IMR-90 (cell line): ENCODE measurements around the gene C1orf105. TPM values are rescaled to one million over a fixed set of nuclear protein-coding genes. Genes with fewer than 3 reads are reported as not detected.

ENCODE experiments used
- ATAC-seq: fragments of 200-7000 bp; cut with Tn5 transposase; 2 replicates; pipeline ENCODE4 v1.9.1; 2020; ENCODE audit warnings: low read depth, mild to moderate bottlenecking, moderate library complexity
- BruUV-seq: library from RNA; stranded (reverse); fragments of 400-500 nt; replicated peaks from 2 replicates; lab custom pipeline; 2021; lab: Mats Ljungman, UMichigan
- CTCF ChIA-PET: fragments of 300-600 bp; formaldehyde crosslinking; extraction: SDS; loops from one replicate; lab custom pipeline; 2021; ENCODE audit warnings: antibody characterized with exemption; lab: Yijun Ruan, JAX
- POLR2A ChIA-PET: fragments of 300-600 bp; sonication (Branson Sonifier 250); formaldehyde crosslinking; loops from one replicate; lab custom pipeline; 2022; ENCODE audit warnings: antibody characterized with exemption; ENCODE audit not compliant: unreplicated experiment; lab: Charles Lee
- DNase-seq: peaks from one replicate; pipeline ENCODE4 v3.0.0; 2013
- H2AFZ ChIP-seq: replicated peaks from 2 replicates; pipeline ENCODE3; 2013; ENCODE audit warnings: low read length, mild to moderate bottlenecking; ENCODE audit not compliant: poor library complexity
- H2AK5ac ChIP-seq: 2 replicates; pipeline ENCODE4 v1.6.1; 2013; ENCODE audit warnings: low read depth, low read length, inconsistent platforms
- H2AK9ac ChIP-seq: replicated peaks from 2 replicates; pipeline ENCODE3; 2013; ENCODE audit warnings: mild to moderate bottlenecking, low read depth, low read length, moderate library complexity; ENCODE audit not compliant: poor library complexity
- H2BK120ac ChIP-seq: 2 replicates; pipeline ENCODE4 v1.6.1; 2013; ENCODE audit warnings: low read depth, low read length, inconsistent platforms
- H2BK15ac ChIP-seq: 3 replicates; pipeline ENCODE4 v1.6.1; 2013; ENCODE audit warnings: low read depth, low read length, inconsistent platforms
- H2BK20ac ChIP-seq: 2 replicates; pipeline ENCODE4 v1.6.1; 2013; ENCODE audit warnings: low read depth, mild to moderate bottlenecking, inconsistent platforms, low read length, moderate library complexity
- H2BK5ac ChIP-seq: 2 replicates; pipeline ENCODE4 v1.6.1; 2013; ENCODE audit warnings: mild to moderate bottlenecking, low read depth, low read length, inconsistent platforms; ENCODE audit not compliant: poor library complexity, severe bottlenecking
- H3K14ac ChIP-seq: replicated peaks from 2 replicates; pipeline ENCODE4 v1.6.1; 2013; ENCODE audit warnings: low read depth, low read length, inconsistent platforms
- H3K18ac ChIP-seq: 2 replicates; pipeline ENCODE4 v1.6.1; 2013; ENCODE audit warnings: low read depth, low read length, control low read depth
- H3K23ac ChIP-seq: 2 replicates; pipeline ENCODE4 v1.6.1; 2013; ENCODE audit warnings: low read depth, low read length, inconsistent platforms
- H3K27ac ChIP-seq: 2 replicates; pipeline ENCODE4 v1.5.1; 2013; ENCODE audit warnings: mild to moderate bottlenecking, control low read depth, low read length; ENCODE audit not compliant: insufficient read depth
- H3K27me3 ChIP-seq: 2 replicates; pipeline ENCODE4 v1.6.1; 2013; ENCODE audit warnings: low read length; ENCODE audit not compliant: control insufficient read depth, insufficient read depth
- H3K36me3 ChIP-seq: 2 replicates; pipeline ENCODE4 v1.6.1; 2013; ENCODE audit warnings: low read length, mixed read lengths; ENCODE audit not compliant: control insufficient read depth, insufficient read depth
- H3K4ac ChIP-seq: 2 replicates; pipeline ENCODE4 v1.6.1; 2013; ENCODE audit warnings: low read depth, low read length, inconsistent platforms
- H3K4me1 ChIP-seq: 2 replicates; pipeline ENCODE4 v1.6.1; 2013; ENCODE audit warnings: low read length, mixed read lengths; ENCODE audit not compliant: control insufficient read depth, insufficient read depth
- H3K4me2 ChIP-seq: 2 replicates; pipeline ENCODE4 v1.6.1; 2013; ENCODE audit warnings: low read depth, mild to moderate bottlenecking, control low read depth, low read length, moderate library complexity
- H3K4me3 ChIP-seq: 2 replicates; pipeline ENCODE4 v1.5.1; 2013; ENCODE audit warnings: low read depth, mild to moderate bottlenecking, control low read depth, low read length, moderate library complexity; ENCODE audit not compliant: insufficient read depth
- H3K56ac ChIP-seq: 2 replicates; pipeline ENCODE4 v1.6.1; 2013; ENCODE audit warnings: low read length, inconsistent platforms; ENCODE audit not compliant: insufficient read depth; ENCODE audit errors: extremely low read depth
- H3K79me1 ChIP-seq, 2 experiments: 2 replicates each; pipeline ENCODE4 v1.6.1; 2013; ENCODE audit warnings: low read length in 2 of 2, inconsistent platforms in 1 of 2, low read depth in 1 of 2
- H3K9ac ChIP-seq: 2 replicates; pipeline ENCODE4 v1.6.1; 2013; ENCODE audit warnings: low read depth, low read length, control low read depth
- H3K9me1 ChIP-seq: 2 replicates; pipeline ENCODE4 v1.6.1; 2013; ENCODE audit warnings: low read length, inconsistent platforms; ENCODE audit not compliant: insufficient read depth
- H3K9me3 ChIP-seq: 2 replicates; pipeline ENCODE4 v1.6.1; 2013; ENCODE audit warnings: low read length; ENCODE audit not compliant: control insufficient read depth, insufficient read depth
- H4K20me1 ChIP-seq: 2 replicates; pipeline ENCODE4 v1.6.1; 2013; ENCODE audit warnings: low read length, inconsistent platforms; ENCODE audit not compliant: insufficient read depth
- H4K5ac ChIP-seq: 2 replicates; pipeline ENCODE4 v1.6.1; 2013; ENCODE audit warnings: mild to moderate bottlenecking, low read depth, low read length, control low read depth
- H4K8ac ChIP-seq, 2 experiments: 2 replicates each; pipeline ENCODE4 v1.6.1; 2013; ENCODE audit warnings: low read depth in 2 of 2, low read length in 2 of 2, control low read depth in 1 of 2, inconsistent platforms in 1 of 2
- H4K91ac ChIP-seq: 2 replicates; pipeline ENCODE4 v1.6.1; 2013; ENCODE audit warnings: low read depth, low read length, inconsistent platforms; ENCODE audit not compliant: insufficient read depth
- BHLHE40 ChIP-seq: fragments of 150-350 bp; IDR thresholded peaks from 2 replicates; pipeline ENCODE4 v1.6.1; 2016; ENCODE audit warnings: mild to moderate bottlenecking, low read depth, low read length
- CTCF ChIP-seq: conservative IDR thresholded peaks from 2 replicates; pipeline ENCODE4 v1.5.1; 2012; ENCODE audit warnings: mild to moderate bottlenecking, low read depth, low read length, improper control_type of control experiment
- ELK1 ChIP-seq: fragments of 150-350 bp; IDR thresholded peaks from 2 replicates; pipeline ENCODE4 v1.6.1; 2016; ENCODE audit warnings: low read depth, mild to moderate bottlenecking, low read length, moderate library complexity, borderline replicate concordance
- FOS ChIP-seq: fragments of 150-350 bp; IDR thresholded peaks from 2 replicates; pipeline ENCODE4 v1.6.1; 2016; ENCODE audit warnings: low read depth, low read length
- MAZ ChIP-seq: IDR thresholded peaks from 2 replicates; pipeline ENCODE4 v1.6.1; 2012; ENCODE audit warnings: low read depth, mild to moderate bottlenecking, low read length, improper control_type of control experiment, moderate library complexity, borderline replicate concordance
- MXI1 ChIP-seq: IDR thresholded peaks from 2 replicates; pipeline ENCODE4 v1.6.1; 2012; ENCODE audit warnings: low read depth, mild to moderate bottlenecking, low read length, moderate library complexity, borderline replicate concordance
- NFE2L2 ChIP-seq: fragments of 150-350 bp; IDR thresholded peaks from 2 replicates; pipeline ENCODE4 v1.6.1; 2016; ENCODE audit warnings: low read depth, mild to moderate bottlenecking, low read length
- POLR2A ChIP-seq: IDR thresholded peaks from 2 replicates; pipeline ENCODE4 v1.6.1; 2012; ENCODE audit warnings: mild to moderate bottlenecking, low read depth, low read length
- RAD21 ChIP-seq: IDR thresholded peaks from 2 replicates; pipeline ENCODE4 v1.6.1; 2012; ENCODE audit warnings: low read length, improper control_type of control experiment
- RCOR1 ChIP-seq: IDR thresholded peaks from 2 replicates; pipeline ENCODE4 v1.6.1; 2012; ENCODE audit warnings: mild to moderate bottlenecking, low read length, improper control_type of control experiment; ENCODE audit not compliant: insufficient replicate concordance
- RFX5 ChIP-seq: IDR thresholded peaks from 2 replicates; pipeline ENCODE4 v1.8.0; 2012; ENCODE audit warnings: low read depth, mild to moderate bottlenecking, low read length, moderate library complexity
- SMC3 ChIP-seq: fragments of 150-350 bp; IDR thresholded peaks from 2 replicates; pipeline ENCODE4 v1.6.1; 2016; ENCODE audit warnings: low read depth, mild to moderate bottlenecking, antibody characterized with exemption, low read length, moderate library complexity
- USF2 ChIP-seq: fragments of 150-350 bp; IDR thresholded peaks from 2 replicates; pipeline ENCODE4 v1.6.1; 2017; ENCODE audit warnings: mild to moderate bottlenecking, antibody characterized with exemption, low read length, low read depth
- whole genome bisulfite sequencing, 2 experiments: methylation state at CpG; one replicate each; pipeline versions ENCODE4 v1.1.5 to v1.1.7; 2013; ENCODE audit warnings: missing lambda C conversion rate in 2 of 2; ENCODE audit not compliant: insufficient read length in 1 of 2; ENCODE audit errors: extremely low coverage in 2 of 2; 5-methylcytosine and 5-hydroxymethylcytosine counted together
- dilution Hi-C: fragments of 300-500 bp; cut with HindIII; formaldehyde crosslinking; loops from one replicate; pipeline ENCODE4 v1.14.3; 2018; ENCODE audit warnings: low sequenced_read_pairs; ENCODE audit not compliant: unreplicated experiment
- in situ Hi-C: fragments of 300-500 bp; cut with MboI; formaldehyde crosslinking; loops from 3 replicates; pipeline ENCODE4 v1.14.3; 2019; ENCODE audit warnings: low sequenced_read_pairs, inconsistent platforms, mixed read lengths
- intact Hi-C: fragments of 100-400 bp; cut with micrococcal nuclease; formaldehyde crosslinking; loops from 2 replicates; pipeline ENCODE4 v1.10.0; 2022
- polyA plus RNA-seq, 3 experiments: library from polyadenylated mRNA; depleted of rRNA; stranded (reverse); fragments of >200 nt; gene quantifications; 2 replicates each; pipeline ENCODE4 v1.2.3, GENCODE V29; 2012; ENCODE audit warnings: low replicate concordance in 1 of 3
- total RNA-seq: library from RNA; depleted of rRNA; stranded (reverse); fragments of >200 nt; gene quantifications from 2 replicates; pipeline ENCODE4 v1.2.3, GENCODE V29; 2012

Gene C1orf105
- total and polyA plus RNA-seq, 2 of the 4 experiments (the other 2 are of a cell fraction) = not detected

DNA sequence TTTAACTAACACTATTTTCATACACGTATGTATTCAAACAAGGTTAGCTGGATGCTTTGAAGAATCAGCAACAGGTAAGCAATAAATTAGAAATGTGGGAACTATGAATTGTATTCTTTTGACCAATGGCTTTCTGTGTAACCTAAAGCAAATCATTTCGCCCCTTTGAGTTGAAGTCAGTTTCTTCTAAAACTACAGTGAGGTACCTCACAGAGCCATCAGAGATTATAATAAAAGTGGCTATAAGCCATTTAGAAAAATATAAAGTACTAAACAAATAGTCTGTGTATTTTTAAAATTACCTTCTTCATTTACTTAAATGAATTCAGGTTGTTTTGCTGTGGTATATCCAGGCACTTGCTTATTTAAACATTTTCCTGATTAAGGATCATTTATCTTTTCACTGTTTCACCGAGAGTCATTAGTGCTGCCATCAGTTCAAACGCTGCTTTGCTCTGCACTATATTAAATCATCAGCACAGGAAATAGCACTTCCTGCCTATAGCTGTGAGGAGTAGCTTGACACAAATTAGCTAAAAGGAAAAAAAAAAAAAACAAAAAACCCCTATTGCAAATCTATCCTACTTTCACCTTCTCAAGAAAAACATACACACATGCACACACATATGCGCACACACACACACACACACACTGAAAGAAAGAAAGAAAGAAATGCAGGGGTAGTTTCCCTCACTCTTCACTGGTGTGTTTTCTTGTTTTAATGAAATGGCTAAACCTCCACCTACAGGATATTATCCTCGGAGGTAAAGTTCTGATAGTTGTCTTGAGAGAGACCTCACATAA is 39.8 kb upstream of the C1orf105 start:
- Histone ChIP-seq H3K18ac (no peak overlapping the region; the same call in 1 of the 2 replicates), H2AK9ac (no peak overlapping the region), H3K56ac (no peak overlapping the region), H4K8ac (peak overlapping the region in 1 of 2 experiments; percentile 65; a peak in 1 of 4 replicates), H2BK15ac (peak overlapping the region; percentile 60; the same call in 1 of the 3 replicates), H2BK120ac (peak overlapping the region; percentile 81), H3K23ac (peak overlapping the region; percentile 83; the same call in 1 of the 2 replicates), H3K36me3 (no peaks in the 10 kb centered on the region), H3K9me3 (no peaks in the 10 kb centered on the region), H2AFZ (no peak overlapping the region), H3K9ac (no peak overlapping the region), H3K4me1 (peaks cover 9% of the 10 kb centered on the region), H3K9me1 (no peaks in the 10 kb centered on the region; the same call in 1 of the 2 replicates), H4K5ac (no peak overlapping the region; the same call in 1 of the 2 replicates), H2BK5ac (peak overlapping the region; percentile 67), H2BK20ac (peak overlapping the region; percentile 82), H4K20me1 (no peaks in the 10 kb centered on the region), H4K91ac (no peak overlapping the region), H2AK5ac (no peak overlapping the region), H3K4me3 (no peak overlapping the region), H3K4ac (peak overlapping the region; percentile 68; the same call in 1 of the 2 replicates), H3K14ac (0 out of 2 replicates have a peak overlapping the region, but pooled peaks have one; percentile 63), H3K27ac (no peak overlapping the region), H3K27me3 (no peaks in the 10 kb centered on the region), H3K79me1 (no peaks in the 10 kb centered on the region), H3K4me2 (no peak overlapping the region; the same call in 1 of the 2 replicates)
- intact Hi-C loops (loop anchor here (2.0 kb wide), 1 partner anchor 22 kb away; no protein-coding TSS in a partner anchor), dilution Hi-C loops (no loop called here), in situ Hi-C loops (no loop called here)
- no TSS peak for BruUV-seq
- no peak for DNase-seq
- no peak for ATAC-seq
- 0% methylated on average over 1 of the region's 6 CpGs; no CpG with 5 or more reads in 1 of the 2 experiments for WGBS, 2 experiments
- ChIA-PET CTCF (no interaction called here), POLR2A (interaction anchor here (0.6 kb wide), 2 partner anchors 236 to 580 kb away, joined by 3 read pairs; no protein-coding TSS in a partner anchor)
- TF ChIP-seq RCOR1 (no peak), SMC3 (no peak), POLR2A (no peak), BHLHE40 (no peak), USF2 (no peak), FOS (no peak), MAZ (no peak), NFE2L2 (no peak), ELK1 (no peak), RFX5 (no peak), MXI1 (no peak), CTCF (no peak), RAD21 (no peak)
